Suprapubic skin (tissue), 4 donors: ENCODE results near the gene MLST8.

Source experiments
- EP300 ChIP-seq: sonication (generic); formaldehyde crosslinking; IDR thresholded peaks from one replicate; pipeline ENCODE4 v1.6.1; 2017; ENCODE audit warnings: antibody characterized with exemption
- POLR2A ChIP-seq, 2 donors: fragments of 450-650 bp; IDR thresholded peaks; one replicate each; pipeline ENCODE4 v1.6.1; 2017; ENCODE audit warnings: antibody characterized with exemption in 2 of 2, mild to moderate bottlenecking in 2 of 2, moderate library complexity in 2 of 2
- POLR2AphosphoS5 ChIP-seq, 3 donors: sonication (generic); formaldehyde crosslinking; IDR thresholded peaks; one replicate each; pipeline ENCODE4 v1.6.1; 2017; ENCODE audit warnings: antibody characterized with exemption in 3 of 3
- TF ChIP-seq, protein P1 (sequence below), 2 donors: fragments of 200-600 bp in 1 of 2; fragments of 450-650 bp in 1 of 2; sonication (generic) in 1 of 2; IDR thresholded peaks; one replicate each; pipeline ENCODE4 v1.5.1; 2016 to 2019; ENCODE audit warnings: antibody characterized with exemption in 2 of 2, mild to moderate bottlenecking in 1 of 2, moderate library complexity in 1 of 2

DNA sequence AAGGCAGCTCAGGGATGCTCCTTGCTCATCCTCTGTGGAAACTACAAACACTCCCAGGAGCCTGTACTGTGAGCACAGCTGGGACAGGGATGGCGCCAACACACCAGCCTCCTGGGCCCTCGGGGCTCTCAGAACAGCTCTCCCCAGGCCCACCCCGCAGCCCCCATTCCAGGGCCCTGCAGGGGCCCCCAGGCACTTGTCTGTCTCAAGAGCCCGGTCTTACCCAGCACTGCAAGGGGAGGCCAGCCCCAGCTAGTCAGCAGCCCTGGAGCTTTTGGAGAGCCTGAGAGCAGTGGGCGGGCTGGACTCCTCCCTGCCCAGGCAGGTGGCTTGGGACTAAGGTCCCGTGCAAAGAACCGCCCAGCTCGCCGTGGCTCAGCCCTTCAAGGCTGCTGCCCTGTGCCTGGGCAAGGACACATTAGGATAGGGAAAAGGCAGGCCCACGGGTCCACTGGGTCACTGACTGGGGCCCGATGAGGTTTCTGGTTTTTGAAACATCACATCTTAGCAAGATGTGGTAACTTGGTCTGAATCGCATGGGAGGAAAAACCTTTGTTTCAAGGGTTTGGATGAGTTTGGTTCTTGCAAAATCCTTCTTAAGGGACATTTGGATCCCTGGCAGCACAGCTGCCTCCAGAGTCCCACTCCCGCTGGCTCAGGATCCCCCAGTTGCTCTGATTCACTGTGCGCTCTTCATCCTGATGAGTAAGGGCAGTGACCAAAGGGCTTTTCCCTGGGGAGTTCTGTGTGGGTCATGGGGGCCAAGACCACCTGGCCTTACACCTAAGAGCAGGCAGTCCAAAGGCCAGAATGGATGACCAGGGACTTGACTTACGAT lies 33.8 kb downstream of the MLST8 start:
- TF ChIP-seq, protein P1, sequence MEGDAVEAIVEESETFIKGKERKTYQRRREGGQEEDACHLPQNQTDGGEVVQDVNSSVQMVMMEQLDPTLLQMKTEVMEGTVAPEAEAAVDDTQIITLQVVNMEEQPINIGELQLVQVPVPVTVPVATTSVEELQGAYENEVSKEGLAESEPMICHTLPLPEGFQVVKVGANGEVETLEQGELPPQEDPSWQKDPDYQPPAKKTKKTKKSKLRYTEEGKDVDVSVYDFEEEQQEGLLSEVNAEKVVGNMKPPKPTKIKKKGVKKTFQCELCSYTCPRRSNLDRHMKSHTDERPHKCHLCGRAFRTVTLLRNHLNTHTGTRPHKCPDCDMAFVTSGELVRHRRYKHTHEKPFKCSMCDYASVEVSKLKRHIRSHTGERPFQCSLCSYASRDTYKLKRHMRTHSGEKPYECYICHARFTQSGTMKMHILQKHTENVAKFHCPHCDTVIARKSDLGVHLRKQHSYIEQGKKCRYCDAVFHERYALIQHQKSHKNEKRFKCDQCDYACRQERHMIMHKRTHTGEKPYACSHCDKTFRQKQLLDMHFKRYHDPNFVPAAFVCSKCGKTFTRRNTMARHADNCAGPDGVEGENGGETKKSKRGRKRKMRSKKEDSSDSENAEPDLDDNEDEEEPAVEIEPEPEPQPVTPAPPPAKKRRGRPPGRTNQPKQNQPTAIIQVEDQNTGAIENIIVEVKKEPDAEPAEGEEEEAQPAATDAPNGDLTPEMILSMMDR (IDR thresholded peaks at IDR 0.05) = no peak
- no peak for TF ChIP-seq POLR2A (IDR thresholded peaks at IDR 0.05)
- TF ChIP-seq POLR2AphosphoS5 (IDR thresholded peaks at IDR 0.05) = no peak
- no peak for TF ChIP-seq EP300
